Gastrocnemius medialis (tissue), 4 donors: Measurements from ENCODE around the gene LCN2.

Experiments
- POLR2A ChIP-seq, 2 donors: fragments of 450-650 bp; IDR thresholded peaks; one replicate each; pipeline ENCODE4 v1.6.1; 2017; ENCODE audit warnings: antibody characterized with exemption in 2 of 2, mild to moderate bottlenecking in 2 of 2, moderate library complexity in 2 of 2
- TF ChIP-seq, protein P1 (sequence below), 5 experiments: fragments of 450-650 bp in 3 of 5; fragments of 200-600 bp in 2 of 5; sonication (generic) in 2 of 5; IDR thresholded peaks in 4 of 5; conservative IDR thresholded peaks in 1 of 5; 1 replicate in 4 of 5; 2 replicates in 1 of 5; pipeline ENCODE4 v1.5.1; 2016 to 2019; ENCODE audit warnings: antibody characterized with exemption in 5 of 5, mild to moderate bottlenecking in 3 of 5, moderate library complexity in 3 of 5

DNA sequence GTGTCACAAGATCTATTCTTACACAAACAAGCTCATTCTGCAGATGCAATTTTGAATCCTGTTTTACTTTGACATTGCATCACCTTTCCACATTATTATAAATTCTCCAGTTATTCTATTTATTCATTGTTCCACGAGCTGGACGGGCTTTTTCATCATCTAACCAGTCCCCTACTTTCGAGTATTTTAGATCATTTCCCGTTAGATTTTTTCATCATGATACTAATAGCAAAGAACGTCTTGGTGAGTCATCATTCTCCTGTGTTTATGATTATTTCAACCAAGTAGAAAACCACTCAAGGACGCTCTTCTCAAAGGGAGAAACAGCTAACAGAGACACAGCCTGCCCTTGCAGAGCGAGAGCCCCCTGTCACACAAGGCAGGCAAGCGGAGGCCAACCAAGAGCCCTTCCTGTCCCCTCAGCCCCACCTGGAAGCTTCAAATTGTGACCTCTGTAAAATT lies 25.9 kb downstream of the LCN2 start:
- TF ChIP-seq, protein P1, sequence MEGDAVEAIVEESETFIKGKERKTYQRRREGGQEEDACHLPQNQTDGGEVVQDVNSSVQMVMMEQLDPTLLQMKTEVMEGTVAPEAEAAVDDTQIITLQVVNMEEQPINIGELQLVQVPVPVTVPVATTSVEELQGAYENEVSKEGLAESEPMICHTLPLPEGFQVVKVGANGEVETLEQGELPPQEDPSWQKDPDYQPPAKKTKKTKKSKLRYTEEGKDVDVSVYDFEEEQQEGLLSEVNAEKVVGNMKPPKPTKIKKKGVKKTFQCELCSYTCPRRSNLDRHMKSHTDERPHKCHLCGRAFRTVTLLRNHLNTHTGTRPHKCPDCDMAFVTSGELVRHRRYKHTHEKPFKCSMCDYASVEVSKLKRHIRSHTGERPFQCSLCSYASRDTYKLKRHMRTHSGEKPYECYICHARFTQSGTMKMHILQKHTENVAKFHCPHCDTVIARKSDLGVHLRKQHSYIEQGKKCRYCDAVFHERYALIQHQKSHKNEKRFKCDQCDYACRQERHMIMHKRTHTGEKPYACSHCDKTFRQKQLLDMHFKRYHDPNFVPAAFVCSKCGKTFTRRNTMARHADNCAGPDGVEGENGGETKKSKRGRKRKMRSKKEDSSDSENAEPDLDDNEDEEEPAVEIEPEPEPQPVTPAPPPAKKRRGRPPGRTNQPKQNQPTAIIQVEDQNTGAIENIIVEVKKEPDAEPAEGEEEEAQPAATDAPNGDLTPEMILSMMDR (IDR thresholded peaks at IDR 0.05 in 4 of 5, conservative IDR thresholded peaks at IDR 0.05 in 1 of 5) = no peak
- TF ChIP-seq POLR2A (IDR thresholded peaks at IDR 0.05) = no peak
